Measurements from ENCODE around the gene PSEN2. TPM values are rescaled to one million over a fixed set of nuclear protein-coding genes. Genes with fewer than 3 reads are reported as not detected.

The PSEN2 gene
- total RNA-seq, 1 experiment from 2014 or later = 17.4 TPM

GRCh38 chr1:226862890-226863289, 7.5 kb upstream of the PSEN2 start:
- no peak overlapping the region for H3K18ac ChIP-seq (ENCODE audit: insufficient read length, low read depth, low read length)
- H2BK15ac ChIP-seq (ENCODE audit: low read depth, low read length) = no peak overlapping the region
- no peaks in the 10 kb centered on the region for H4K20me1 ChIP-seq (ENCODE audit: control insufficient read depth, insufficient read depth, insufficient read length)
- H4K5ac ChIP-seq (ENCODE audit: insufficient read length, low read depth, low read length) = no peak overlapping the region
- H2BK5ac ChIP-seq (ENCODE audit: insufficient read length, low read length) = no peak overlapping the region
- H3K23ac ChIP-seq (ENCODE audit: insufficient read length, low read depth, low read length) = no peak overlapping the region
- H3K27ac ChIP-seq (ENCODE audit: insufficient read length, low read depth, low read length) = no peak overlapping the region
- H3K27ac Mint-ChIP-seq = no peak overlapping the region
- H3K9ac ChIP-seq (ENCODE audit: extremely low read depth, insufficient read length, low read length) = no peak overlapping the region
- no peak overlapping the region for H2BK120ac ChIP-seq (ENCODE audit: low read depth, low read length, poor library complexity, severe bottlenecking)
- no peak overlapping the region for H2BK20ac ChIP-seq (ENCODE audit: low read depth, low read length, poor library complexity, severe bottlenecking)
- H3K4me2 ChIP-seq (ENCODE audit: insufficient read depth, insufficient read length, low read length) = no peak overlapping the region
- no peak overlapping the region for H2BK12ac ChIP-seq (ENCODE audit: insufficient read length, low read depth, low read length)
- H3K4me1 ChIP-seq (ENCODE audit: insufficient read depth, low read length) = peaks cover 9% of the 10 kb centered on the region; the same call in 1 of the 2 replicates
- H3K14ac ChIP-seq (ENCODE audit: insufficient read depth, low read length) = no peak overlapping the region
- H2AFZ ChIP-seq (ENCODE audit: low read length) = no peak overlapping the region
- no peak overlapping the region for H3K56ac ChIP-seq (ENCODE audit: insufficient read length, low read depth, low read length)
- no peak overlapping the region for H3K4ac ChIP-seq (ENCODE audit: low read depth, low read length)
- H2AK5ac ChIP-seq (ENCODE audit: insufficient read length, low read length) = no peak overlapping the region
- H3K9me3 ChIP-seq (ENCODE audit: control insufficient read depth, low read depth, low read length) = no peaks in the 10 kb centered on the region
- no peaks in the 10 kb centered on the region for H3K9me3 Mint-ChIP-seq
- no peak overlapping the region for H3T11ph ChIP-seq (ENCODE audit: low read length)
- H3K79me1 ChIP-seq (ENCODE audit: insufficient read depth, low read depth, low read length, poor library complexity, severe bottlenecking) = no peaks in the 10 kb centered on the region
- H3K27me3 ChIP-seq (ENCODE audit: insufficient read depth, low read length) = no peaks in the 10 kb centered on the region
- H4K8ac ChIP-seq (replicated peaks; ENCODE audit: insufficient read length, low read depth, low read length) = no peak overlapping the region
- TF ChIP-seq CTCF (conservative IDR thresholded peaks at IDR 0.05) = no peak
- H3K4me1 Mint-ChIP-seq = peaks cover 20 to 23% of the 10 kb centered on the region in 2 experiments
- DNase-seq = no peak
- no peaks in the 10 kb centered on the region for H3K23me2 ChIP-seq (ENCODE audit: insufficient read length, low read depth, low read length, poor library complexity, severe bottlenecking)
- H3K79me2 ChIP-seq (ENCODE audit: insufficient read depth, low read length) = no peaks in the 10 kb centered on the region
- no peak overlapping the region for H4K91ac ChIP-seq (ENCODE audit: insufficient read length, low read depth, low read length)
- H3K27me3 Mint-ChIP-seq (ENCODE audit: low read depth) = peaks cover 6% of the 10 kb centered on the region
- H3K4me3 Mint-ChIP-seq = no peak overlapping the region
- H3K36me3 Mint-ChIP-seq (ENCODE audit: insufficient read depth in 1 of 3, low read depth in 3 of 3) = peaks cover 0 to 5% (median 0%) of the 10 kb centered on the region in 3 experiments; a peak in 1 of 7 replicates
